ENCODE results near the gene TSSC4. TPM values are rescaled to one million over a fixed set of nuclear protein-coding genes. Genes with fewer than 3 reads are reported as not detected.
A peak's percentile ranks its signal among the peaks of the same experiment; 100 is the strongest.

TSSC4 gene
- total and polyA plus RNA-seq, 5 donors from 2014 or later, result 59.6 to 97.4 (median 69.8) TPM

GRCh38 chr11:2445746-2446551, 45.4 kb downstream of the TSSC4 start:
- Mint-ChIP-seq H3K9me3 (no peaks in the 10 kb centered on the region), H3K4me3 (peak overlapping the region; percentile 93 to 95 (median 94)), H3K36me3 (no peaks in the 10 kb centered on the region), H3K27me3 (no peaks in the 10 kb centered on the region), H3K4me1 (peaks cover 6 to 53% (median 25%) of the 10 kb centered on the region in 4 donors), H3K27ac (peak overlapping the region in 2 of 3 donors; percentile 48 to 65)
- H3K4me1 ChIP-seq (ENCODE audit: control insufficient read depth, insufficient read depth, low read length, poor library complexity, severe bottlenecking), result peaks cover 54% of the 10 kb centered on the region
- H3K9me3 ChIP-seq (ENCODE audit: control insufficient read depth in 2 of 2, low read length in 2 of 2), result no peaks in the 10 kb centered on the region
- H3K27me3 ChIP-seq (ENCODE audit: control insufficient read depth, insufficient read depth, low read length), result no peaks in the 10 kb centered on the region
- no peaks in the 10 kb centered on the region for H3K36me3 ChIP-seq (ENCODE audit: control insufficient read depth, insufficient read depth, low read length)
- DNase-seq (no peak), ATAC-seq (ENCODE audit: low read depth in 2 of 2) (no peak)
- no peak overlapping the region for H3K27ac ChIP-seq (ENCODE audit: insufficient read depth, low read length, poor library complexity, severe bottlenecking)
- peak overlapping the region; percentile 37 for H3K4me3 ChIP-seq (ENCODE audit: low read depth, low read length)

GRCh38 chr11:2446590-2447252, 46.2 kb downstream of the TSSC4 start:
- no peak overlapping the region for H3K27ac ChIP-seq (ENCODE audit: insufficient read depth, low read length, poor library complexity, severe bottlenecking)
- Mint-ChIP-seq H3K27ac (peak overlapping the region in 2 of 3 donors; percentile 81 to 83), H3K36me3 (no peaks in the 10 kb centered on the region), H3K4me3 (peak overlapping the region; percentile 85 to 95 (median 94)), H3K27me3 (no peaks in the 10 kb centered on the region), H3K4me1 (peaks cover 6 to 52% (median 25%) of the 10 kb centered on the region in 4 donors), H3K9me3 (no peaks in the 10 kb centered on the region)
- H3K36me3 ChIP-seq (ENCODE audit: control insufficient read depth, insufficient read depth, low read length), result no peaks in the 10 kb centered on the region
- H3K4me3 ChIP-seq (ENCODE audit: low read depth, low read length), result peak overlapping the region; percentile 50
- H3K9me3 ChIP-seq (ENCODE audit: control insufficient read depth in 2 of 2, low read length in 2 of 2), result no peaks in the 10 kb centered on the region
- DNase-seq (peak in 1 of 3 donors; percentile 47), ATAC-seq (ENCODE audit: low read depth in 2 of 2) (no peak)
- H3K27me3 ChIP-seq (ENCODE audit: control insufficient read depth, insufficient read depth, low read length), result no peaks in the 10 kb centered on the region
- peaks cover 54% of the 10 kb centered on the region for H3K4me1 ChIP-seq (ENCODE audit: control insufficient read depth, insufficient read depth, low read length, poor library complexity, severe bottlenecking)

GRCh38 chr11:2447253-2447950, 46.9 kb downstream of the TSSC4 start:
- Mint-ChIP-seq H3K27ac (peak overlapping the region in 2 of 3 donors; percentile 81 to 83), H3K4me1 (peaks cover 6 to 46% (median 21%) of the 10 kb centered on the region in 4 donors), H3K9me3 (no peaks in the 10 kb centered on the region), H3K36me3 (no peaks in the 10 kb centered on the region), H3K4me3 (peak overlapping the region; percentile 85 to 95 (median 94)), H3K27me3 (no peaks in the 10 kb centered on the region)
- Histone ChIP-seq H3K4me1 (ENCODE audit: control insufficient read depth, insufficient read depth, low read length, poor library complexity, severe bottlenecking) (peaks cover 51% of the 10 kb centered on the region), H3K27ac (ENCODE audit: insufficient read depth, low read length, poor library complexity, severe bottlenecking) (no peak overlapping the region), H3K4me3 (ENCODE audit: low read depth, low read length) (peak overlapping the region; percentile 50), H3K36me3 (ENCODE audit: control insufficient read depth, insufficient read depth, low read length) (no peaks in the 10 kb centered on the region), H3K9me3 (ENCODE audit: control insufficient read depth in 2 of 2, low read length in 2 of 2) (no peaks in the 10 kb centered on the region), H3K27me3 (ENCODE audit: control insufficient read depth, insufficient read depth, low read length) (no peaks in the 10 kb centered on the region)
- ATAC-seq (ENCODE audit: low read depth in 2 of 2) (no peak), DNase-seq (peak in 1 of 3 donors; percentile 39)

- peaks cover 44% of the 10 kb centered on the region for H3K4me1 ChIP-seq (ENCODE audit: control insufficient read depth, insufficient read depth, low read length, poor library complexity, severe bottlenecking)
- no peak overlapping the region for H3K27ac Mint-ChIP-seq
- no peak overlapping the region for H3K27ac ChIP-seq (ENCODE audit: insufficient read depth, low read length, poor library complexity, severe bottlenecking)
- H3K4me3 Mint-ChIP-seq, result peak overlapping the region in 3 of 4 donors; percentile 85 to 95 (median 93)
- no peak overlapping the region for H3K4me3 ChIP-seq (ENCODE audit: low read depth, low read length)
- H3K36me3 ChIP-seq (ENCODE audit: control insufficient read depth, insufficient read depth, low read length), result no peaks in the 10 kb centered on the region
- no peak for DNase-seq
- H3K36me3 Mint-ChIP-seq, result peaks cover 4% of the 10 kb centered on the region
- H3K9me3 ChIP-seq (ENCODE audit: control insufficient read depth in 2 of 2, low read length in 2 of 2), result no peaks in the 10 kb centered on the region
- ATAC-seq (ENCODE audit: low read depth in 2 of 2), result no peak
- H3K9me3 Mint-ChIP-seq, result no peaks in the 10 kb centered on the region
- H3K27me3 ChIP-seq (ENCODE audit: control insufficient read depth, insufficient read depth, low read length), result no peaks in the 10 kb centered on the region
- H3K27me3 Mint-ChIP-seq, result no peaks in the 10 kb centered on the region
- peaks cover 0 to 39% (median 14%) of the 10 kb centered on the region in 4 donors for H3K4me1 Mint-ChIP-seq
Observed at GRCh38 chr11:2447951-2448650, 47.6 kb downstream of the TSSC4 start.

GRCh38 chr11:2448661-2449547, 48.4 kb downstream of the TSSC4 start:
- Histone ChIP-seq H3K27me3 (ENCODE audit: control insufficient read depth, insufficient read depth, low read length) (no peaks in the 10 kb centered on the region), H3K27ac (ENCODE audit: insufficient read depth, low read length, poor library complexity, severe bottlenecking) (no peak overlapping the region), H3K4me3 (ENCODE audit: low read depth, low read length) (no peak overlapping the region), H3K9me3 (ENCODE audit: control insufficient read depth in 2 of 2, low read length in 2 of 2) (no peaks in the 10 kb centered on the region), H3K36me3 (ENCODE audit: control insufficient read depth, insufficient read depth, low read length) (no peaks in the 10 kb centered on the region), H3K4me1 (ENCODE audit: control insufficient read depth, insufficient read depth, low read length, poor library complexity, severe bottlenecking) (peaks cover 36% of the 10 kb centered on the region)
- H3K9me3 Mint-ChIP-seq, result no peaks in the 10 kb centered on the region
- H3K4me3 Mint-ChIP-seq, result peak overlapping the region in 1 of 4 donors; percentile 10
- no peaks in the 10 kb centered on the region for H3K27me3 Mint-ChIP-seq
- ATAC-seq (ENCODE audit: low read depth in 2 of 2) (no peak), DNase-seq (no peak)
- peak overlapping the region in 2 of 3 donors; percentile 46 to 60 for H3K27ac Mint-ChIP-seq
- H3K4me1 Mint-ChIP-seq, result peaks cover 0 to 33% (median 10%) of the 10 kb centered on the region in 4 donors
- H3K36me3 Mint-ChIP-seq, result peaks cover 4% of the 10 kb centered on the region

GRCh38 chr11:2449548-2450320, 49.2 kb downstream of the TSSC4 start:
- Histone ChIP-seq H3K36me3 (ENCODE audit: control insufficient read depth, insufficient read depth, low read length) (no peaks in the 10 kb centered on the region), H3K9me3 (ENCODE audit: control insufficient read depth in 2 of 2, low read length in 2 of 2) (no peaks in the 10 kb centered on the region), H3K4me3 (ENCODE audit: low read depth, low read length) (no peak overlapping the region), H3K27me3 (ENCODE audit: control insufficient read depth, insufficient read depth, low read length) (no peaks in the 10 kb centered on the region), H3K27ac (ENCODE audit: insufficient read depth, low read length, poor library complexity, severe bottlenecking) (no peak overlapping the region), H3K4me1 (ENCODE audit: control insufficient read depth, insufficient read depth, low read length, poor library complexity, severe bottlenecking) (peaks cover 32% of the 10 kb centered on the region)
- Mint-ChIP-seq H3K36me3 (peaks cover 7% of the 10 kb centered on the region), H3K4me3 (no peak overlapping the region), H3K27me3 (no peaks in the 10 kb centered on the region), H3K4me1 (peaks cover 0 to 33% (median 11%) of the 10 kb centered on the region in 4 donors), H3K9me3 (no peaks in the 10 kb centered on the region), H3K27ac (no peak overlapping the region)
- ATAC-seq (ENCODE audit: low read depth in 2 of 2) (no peak), DNase-seq (no peak)

Measured in CD4-positive, CD25-positive, alpha-beta regulatory T cell (primary cell).